CD4-positive, CD25-positive, alpha-beta regulatory T cell (primary cell): Measurements from ENCODE around the gene RGS19. TPM values are rescaled to one million over a fixed set of nuclear protein-coding genes. Genes with fewer than 3 reads are reported as not detected.
A peak's percentile ranks its signal among the peaks of the same experiment; 100 is the strongest.

Source experiments
- ATAC-seq, 2 donors: fragments of 150-1000 bp; cut with Tn5 transposase; one replicate each; pipeline ENCODE4 v1.10.0; 2021; ENCODE audit warnings: low read depth in 2 of 2, moderate number of reproducible peaks in 2 of 2, moderate library complexity in 1 of 2
- DNase-seq, 3 donors: peaks; one replicate each; pipeline versions ENCODE4 v3.0.0 to v3.0.0-alpha.2; 2012 to 2022; ENCODE audit warnings: mixed read lengths in 1 of 3
- H3K27ac ChIP-seq: one replicate; pipeline ENCODE4 v1.7.0; 2013; ENCODE audit warnings: mild to moderate bottlenecking, low read length; ENCODE audit not compliant: insufficient read depth, poor library complexity, severe bottlenecking
- H3K27me3 ChIP-seq: one replicate; pipeline ENCODE4 v1.7.0; 2013; ENCODE audit warnings: low read length; ENCODE audit not compliant: control insufficient read depth, insufficient read depth
- H3K36me3 ChIP-seq: one replicate; pipeline ENCODE4 v1.7.0; 2013; ENCODE audit warnings: mild to moderate bottlenecking, low read length, moderate library complexity; ENCODE audit not compliant: control insufficient read depth, insufficient read depth
- H3K4me1 ChIP-seq: 2 replicates; pipeline ENCODE4 v1.7.0; 2013; ENCODE audit warnings: mild to moderate bottlenecking, low read length; ENCODE audit not compliant: insufficient read depth, control insufficient read depth, poor library complexity, severe bottlenecking
- H3K4me3 ChIP-seq: one replicate; pipeline ENCODE4 v1.7.0; 2013; ENCODE audit warnings: low read depth, mild to moderate bottlenecking, low read length, moderate library complexity
- H3K9me3 ChIP-seq, 2 experiments: 1 replicate in 1 of 2; 2 replicates in 1 of 2; pipeline ENCODE4 v1.7.0; 2013; ENCODE audit warnings: low read length in 2 of 2, mild to moderate bottlenecking in 1 of 2, moderate library complexity in 1 of 2; ENCODE audit not compliant: control insufficient read depth in 2 of 2
- H3K27ac Mint-ChIP-seq, 3 donors: one replicate each; pipeline ENCODE4 v1.8.0; 2020 to 2022; ENCODE audit warnings: mild to moderate bottlenecking in 3 of 3, mixed read lengths in 3 of 3, moderate library complexity in 2 of 3
- H3K27me3 Mint-ChIP-seq: one replicate; pipeline ENCODE4 v1.8.0; 2022; ENCODE audit warnings: mild to moderate bottlenecking, mixed read lengths
- H3K36me3 Mint-ChIP-seq: one replicate; pipeline ENCODE4 v1.8.0; 2020; ENCODE audit warnings: mixed read lengths
- H3K4me1 Mint-ChIP-seq, 4 donors: one replicate each; pipeline ENCODE4 v1.8.0; 2020 to 2022; ENCODE audit warnings: mixed read lengths in 4 of 4, mild to moderate bottlenecking in 1 of 4
- H3K4me3 Mint-ChIP-seq, 4 donors: one replicate each; pipeline ENCODE4 v1.8.0; 2020 to 2022; ENCODE audit warnings: mild to moderate bottlenecking in 4 of 4, mixed read lengths in 4 of 4, moderate library complexity in 3 of 4
- H3K9me3 Mint-ChIP-seq, 7 donors: one replicate each; pipeline ENCODE4 v1.8.0; 2020 to 2022; ENCODE audit warnings: mixed read lengths in 7 of 7, mild to moderate bottlenecking in 3 of 7, moderate library complexity in 2 of 7
- polyA plus RNA-seq, 4 donors: library from polyadenylated mRNA; unstranded; fragments of 300-500 nt; fragmentation: Illumina TruSeq; gene quantifications; one replicate each; pipeline ENCODE4 v1.2.3, GENCODE V29; 2021
- total RNA-seq: library from RNA; stranded (reverse); gene quantifications from one replicate; pipeline ENCODE4 v1.2.3, GENCODE V29; 2022

The RGS19 gene
- total and polyA plus RNA-seq, 5 donors from 2014 or later, result 50.7 to 105 (median 85.2) TPM

DNA sequence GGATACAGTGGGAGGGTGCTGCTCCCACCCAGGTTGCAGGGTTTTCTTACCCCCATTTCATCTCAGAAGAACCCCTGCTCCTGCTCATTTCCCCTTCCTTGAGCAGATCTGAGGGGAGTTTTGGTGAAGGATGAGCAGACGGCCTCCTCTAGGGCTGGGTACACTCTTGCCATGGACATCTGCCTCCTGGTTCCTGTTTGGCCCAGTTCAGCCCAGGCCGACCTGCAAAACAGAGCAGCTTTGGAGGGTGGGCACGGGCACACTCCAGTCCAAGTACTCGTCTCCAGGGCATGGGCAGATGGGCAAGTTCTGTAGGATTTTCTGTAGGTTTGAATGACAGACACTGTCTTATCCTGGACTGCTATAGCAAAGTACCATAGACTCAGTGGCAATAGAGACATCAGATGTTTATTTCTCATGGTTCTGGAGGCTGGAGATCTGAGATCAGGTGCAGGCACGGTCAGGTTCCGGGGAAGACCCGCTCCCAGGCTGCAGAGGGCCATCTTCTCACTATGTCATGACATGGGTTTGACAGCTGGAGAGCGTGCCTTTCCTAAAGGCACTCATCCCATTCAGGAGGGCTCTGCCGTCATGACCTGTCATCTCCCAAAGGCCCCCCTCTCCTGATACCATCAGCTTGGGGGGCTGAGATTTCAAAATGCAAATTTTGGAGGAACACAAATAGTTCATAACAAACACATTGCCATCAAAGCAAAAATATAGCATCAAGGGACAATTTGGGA, 21.8 kb upstream of the RGS19 start:
- Histone ChIP-seq H3K9me3 (no peaks in the 10 kb centered on the region), H3K4me3 (no peak overlapping the region), H3K4me1 (peaks cover 10% of the 10 kb centered on the region), H3K27ac (no peak overlapping the region), H3K36me3 (no peaks in the 10 kb centered on the region), H3K27me3 (peaks cover 6% of the 10 kb centered on the region)
- Mint-ChIP-seq H3K27me3 (peaks cover 22% of the 10 kb centered on the region), H3K27ac (no peak overlapping the region), H3K9me3 (peaks cover 0 to 5% (median 0%) of the 10 kb centered on the region in 7 donors), H3K36me3 (peaks cover 6% of the 10 kb centered on the region), H3K4me1 (peaks cover 0 to 15% (median 3%) of the 10 kb centered on the region in 4 donors), H3K4me3 (peak overlapping the region in 1 of 4 donors; percentile 76)
- no peak for DNase-seq
- no peak for ATAC-seq

DNA sequence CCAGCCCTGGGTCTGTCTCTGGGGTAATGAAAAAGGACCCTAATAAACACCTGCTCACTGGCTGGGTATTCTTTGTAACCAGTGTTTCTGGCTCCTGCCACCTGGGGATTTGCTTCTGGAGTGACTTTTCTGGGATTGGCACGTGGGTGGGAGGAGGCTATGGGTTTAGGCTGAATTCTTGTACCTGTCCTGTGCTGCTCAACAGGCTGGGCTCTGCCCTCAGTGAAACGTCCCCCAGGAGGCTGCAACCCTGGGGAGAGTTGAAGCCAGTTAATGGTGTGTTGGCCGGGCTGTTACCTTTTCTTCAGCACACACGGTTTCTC, 21.2 kb upstream of the RGS19 start:
- H3K27me3 Mint-ChIP-seq, result peaks cover 22% of the 10 kb centered on the region
- H3K4me3 Mint-ChIP-seq, result no peak overlapping the region
- peaks cover 0 to 5% (median 0%) of the 10 kb centered on the region in 7 donors for H3K9me3 Mint-ChIP-seq
- no peak overlapping the region for H3K27ac Mint-ChIP-seq
- DNase-seq, result no peak
- no peak overlapping the region for H3K27ac ChIP-seq
- peaks cover 0 to 15% (median 3%) of the 10 kb centered on the region in 4 donors for H3K4me1 Mint-ChIP-seq
- peaks cover 6% of the 10 kb centered on the region for H3K27me3 ChIP-seq
- peaks cover 10% of the 10 kb centered on the region for H3K4me1 ChIP-seq
- H3K36me3 ChIP-seq, result no peaks in the 10 kb centered on the region
- no peak for ATAC-seq
- no peaks in the 10 kb centered on the region for H3K9me3 ChIP-seq
- peaks cover 6% of the 10 kb centered on the region for H3K36me3 Mint-ChIP-seq
- no peak overlapping the region for H3K4me3 ChIP-seq

DNA sequence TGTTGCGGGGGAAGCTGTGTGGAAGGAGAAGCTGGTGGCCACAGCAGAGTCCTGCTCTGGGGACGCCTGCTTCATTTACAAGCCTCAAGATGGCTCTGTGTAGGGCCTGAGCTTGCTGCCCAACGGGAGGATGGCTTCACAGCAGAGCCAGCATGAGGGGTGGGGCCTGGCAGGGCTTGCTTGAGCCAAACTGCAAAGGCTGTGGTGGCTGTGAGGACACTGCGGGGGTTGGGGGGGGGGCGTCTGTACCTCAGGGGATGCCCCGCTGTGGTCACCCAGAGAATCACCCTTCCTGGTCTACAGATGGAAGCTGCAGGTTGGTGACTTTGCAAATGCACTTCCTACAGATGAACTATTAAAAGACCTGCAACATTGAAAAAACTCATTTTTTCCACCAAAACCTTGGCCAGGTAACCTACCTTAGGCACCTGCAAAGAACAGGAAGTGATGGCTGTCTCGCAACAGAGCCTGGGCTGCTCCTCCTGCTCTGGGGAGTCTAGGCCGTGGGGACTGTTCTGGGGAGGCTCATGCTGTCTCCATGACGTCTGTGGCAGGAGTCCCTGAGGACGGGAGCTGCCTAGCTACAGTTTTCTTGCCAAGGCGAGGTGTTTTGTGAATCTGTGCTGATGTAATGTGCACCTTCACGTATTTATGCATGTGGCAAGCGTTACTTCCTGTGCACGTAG, 20.7 kb upstream of the RGS19 start:
- Mint-ChIP-seq H3K9me3 (peaks cover 0 to 5% (median 0%) of the 10 kb centered on the region in 7 donors), H3K36me3 (peaks cover 6% of the 10 kb centered on the region), H3K4me3 (no peak overlapping the region), H3K27me3 (peaks cover 22% of the 10 kb centered on the region), H3K27ac (no peak overlapping the region), H3K4me1 (peaks cover 0 to 15% (median 3%) of the 10 kb centered on the region in 4 donors)
- Histone ChIP-seq H3K4me3 (no peak overlapping the region), H3K27me3 (peaks cover 6% of the 10 kb centered on the region), H3K4me1 (peaks cover 10% of the 10 kb centered on the region), H3K9me3 (no peaks in the 10 kb centered on the region), H3K36me3 (no peaks in the 10 kb centered on the region), H3K27ac (no peak overlapping the region)
- ATAC-seq (peak in 1 of 2 donors; percentile 45), DNase-seq (peak in 1 of 3 donors; percentile 48)

DNA sequence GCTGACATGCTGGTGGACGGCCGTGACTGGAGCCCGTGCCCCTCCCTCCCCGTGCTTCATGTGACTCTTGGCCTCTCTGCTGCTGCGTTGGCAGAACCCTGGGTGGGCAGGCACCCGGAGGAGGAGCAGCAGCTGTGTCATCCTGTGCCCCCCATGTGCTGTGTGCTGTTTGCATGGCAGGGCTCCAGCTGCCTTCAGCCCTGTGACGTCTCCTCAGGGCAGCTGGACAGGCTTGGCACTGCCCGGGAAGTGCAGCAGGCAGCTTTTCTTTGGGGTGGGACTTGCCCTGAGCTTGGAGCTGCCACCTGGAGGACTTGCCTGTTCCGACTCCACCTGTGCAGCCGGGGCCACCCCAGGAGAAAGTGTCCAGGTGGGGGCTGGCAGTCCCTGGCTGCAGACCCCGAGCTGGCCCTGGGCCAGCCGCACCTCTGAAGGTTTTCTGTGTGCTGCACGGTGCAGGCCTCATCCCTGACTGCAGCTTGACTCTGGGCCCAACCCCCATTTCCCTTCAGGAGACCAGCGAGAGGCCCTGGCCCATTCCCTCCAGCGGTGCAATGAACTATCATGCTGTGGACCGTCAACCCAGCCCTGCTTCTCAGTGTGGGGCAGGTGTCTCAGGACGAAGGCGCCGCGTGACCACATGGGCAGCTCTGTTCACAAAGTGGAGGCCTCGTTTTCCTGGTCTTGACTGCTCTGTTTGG, 19.9 kb upstream of the RGS19 start:
- Mint-ChIP-seq H3K36me3 (peaks cover 6% of the 10 kb centered on the region), H3K4me1 (peaks cover 0 to 15% (median 3%) of the 10 kb centered on the region in 4 donors), H3K27ac (no peak overlapping the region), H3K9me3 (peaks cover 0 to 5% (median 0%) of the 10 kb centered on the region in 7 donors), H3K4me3 (no peak overlapping the region), H3K27me3 (peaks cover 22% of the 10 kb centered on the region)
- no peak overlapping the region for H3K4me3 ChIP-seq
- DNase-seq, result no peak
- peaks cover 6% of the 10 kb centered on the region for H3K27me3 ChIP-seq
- H3K9me3 ChIP-seq, result no peaks in the 10 kb centered on the region
- H3K4me1 ChIP-seq, result peaks cover 10% of the 10 kb centered on the region
- H3K36me3 ChIP-seq, result no peaks in the 10 kb centered on the region
- no peak for ATAC-seq
- no peak overlapping the region for H3K27ac ChIP-seq

DNA sequence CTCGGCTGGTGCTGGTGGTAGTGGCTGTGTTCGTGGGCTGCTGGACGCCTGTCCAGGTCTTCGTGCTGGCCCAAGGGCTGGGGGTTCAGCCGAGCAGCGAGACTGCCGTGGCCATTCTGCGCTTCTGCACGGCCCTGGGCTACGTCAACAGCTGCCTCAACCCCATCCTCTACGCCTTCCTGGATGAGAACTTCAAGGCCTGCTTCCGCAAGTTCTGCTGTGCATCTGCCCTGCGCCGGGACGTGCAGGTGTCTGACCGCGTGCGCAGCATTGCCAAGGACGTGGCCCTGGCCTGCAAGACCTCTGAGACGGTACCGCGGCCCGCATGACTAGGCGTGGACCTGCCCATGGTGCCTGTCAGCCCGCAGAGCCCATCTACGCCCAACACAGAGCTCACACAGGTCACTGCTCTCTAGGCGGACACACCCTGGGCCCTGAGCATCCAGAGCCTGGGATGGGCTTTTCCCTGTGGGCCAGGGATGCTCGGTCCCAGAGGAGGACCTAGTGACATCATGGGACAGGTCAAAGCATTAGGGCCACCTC, 19.2 kb upstream of the RGS19 start:
- H3K27me3 Mint-ChIP-seq, result peaks cover 18% of the 10 kb centered on the region
- Histone ChIP-seq H3K4me1 (peaks cover 10% of the 10 kb centered on the region), H3K9me3 (no peaks in the 10 kb centered on the region), H3K36me3 (no peaks in the 10 kb centered on the region), H3K4me3 (no peak overlapping the region), H3K27me3 (peaks cover 6% of the 10 kb centered on the region), H3K27ac (no peak overlapping the region)
- DNase-seq, result no peak
- no peak for ATAC-seq
- peaks cover 0 to 5% (median 0%) of the 10 kb centered on the region in 7 donors for H3K9me3 Mint-ChIP-seq
- peak overlapping the region in 1 of 4 donors; percentile 27 for H3K4me3 Mint-ChIP-seq
- peaks cover 6% of the 10 kb centered on the region for H3K36me3 Mint-ChIP-seq
- no peak overlapping the region for H3K27ac Mint-ChIP-seq
- H3K4me1 Mint-ChIP-seq, result peaks cover 0 to 15% (median 3%) of the 10 kb centered on the region in 4 donors

DNA sequence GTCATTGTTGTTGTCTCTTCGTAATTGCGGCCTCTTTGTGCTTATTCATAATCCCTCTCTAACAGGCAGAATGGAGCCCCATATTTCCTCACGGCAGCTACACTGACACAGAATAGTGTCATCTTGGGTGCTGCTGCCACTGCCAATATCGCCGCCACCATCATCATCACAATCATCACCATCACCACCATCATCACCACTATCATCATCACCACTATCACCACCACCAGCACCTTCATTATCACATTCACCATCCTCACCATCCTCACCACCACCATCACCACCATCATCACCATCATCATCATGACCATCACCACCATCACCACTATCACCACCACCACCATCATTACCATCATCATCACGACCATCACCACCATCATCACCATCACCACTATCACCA, 17.2 kb upstream of the RGS19 start:
- no peak for DNase-seq
- peaks cover 6% of the 10 kb centered on the region for H3K36me3 Mint-ChIP-seq
- no peak overlapping the region for H3K4me3 Mint-ChIP-seq
- ATAC-seq, result no peak
- peaks cover 4% of the 10 kb centered on the region for H3K27me3 Mint-ChIP-seq
- no peaks in the 10 kb centered on the region for H3K9me3 ChIP-seq
- H3K4me1 Mint-ChIP-seq, result peaks cover 0 to 16% (median 3%) of the 10 kb centered on the region in 4 donors
- H3K27me3 ChIP-seq, result peaks cover 6% of the 10 kb centered on the region
- H3K4me3 ChIP-seq, result no peak overlapping the region
- no peak overlapping the region for H3K27ac ChIP-seq
- H3K27ac Mint-ChIP-seq, result no peak overlapping the region
- H3K36me3 ChIP-seq, result no peaks in the 10 kb centered on the region
- no peaks in the 10 kb centered on the region for H3K4me1 ChIP-seq
- H3K9me3 Mint-ChIP-seq, result peaks cover 0 to 5% (median 0%) of the 10 kb centered on the region in 7 donors

DNA sequence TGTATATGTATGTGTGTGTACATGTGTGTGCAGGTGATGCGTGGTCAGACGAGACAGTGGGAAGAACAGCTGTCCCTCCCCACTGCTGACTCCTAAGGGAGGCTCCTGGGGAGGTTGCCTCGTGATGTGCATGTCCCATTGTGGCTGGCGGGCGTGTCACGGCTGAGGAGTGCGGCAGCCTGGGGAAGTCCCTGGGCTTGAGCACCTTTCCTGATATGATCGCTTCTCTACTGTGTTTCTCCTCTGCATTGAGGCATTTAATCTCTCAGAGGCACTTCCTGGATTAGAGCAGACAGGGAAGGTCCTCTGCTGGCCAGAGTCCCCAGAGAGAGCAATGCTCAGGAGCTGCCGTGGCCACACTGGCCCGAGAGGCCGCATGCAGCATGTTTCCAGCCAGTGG, 16.6 kb upstream of the RGS19 start:
- Histone ChIP-seq H3K27me3 (peaks cover 2% of the 10 kb centered on the region), H3K27ac (no peak overlapping the region), H3K36me3 (no peaks in the 10 kb centered on the region), H3K4me3 (no peak overlapping the region), H3K9me3 (no peaks in the 10 kb centered on the region), H3K4me1 (no peaks in the 10 kb centered on the region)
- Mint-ChIP-seq H3K4me1 (peaks cover 0 to 10% (median 3%) of the 10 kb centered on the region in 4 donors), H3K4me3 (no peak overlapping the region), H3K9me3 (peaks cover 0 to 5% (median 0%) of the 10 kb centered on the region in 7 donors), H3K27me3 (no peaks in the 10 kb centered on the region), H3K27ac (no peak overlapping the region), H3K36me3 (peaks cover 6% of the 10 kb centered on the region)
- DNase-seq (no peak), ATAC-seq (no peak)
